ENCODE data around the gene AKT1.

The AKT1 gene

GRCh38 chr14:104784846-104785707, 10.5 kb downstream of the AKT1 start:
- no peak for DNase-seq

GRCh38 chr14:104784218-104784568, 11.4 kb downstream of the AKT1 start:
- DNase-seq, result no peak

GRCh38 chr14:104783484-104784217, 11.9 kb downstream of the AKT1 start:
- no peak for DNase-seq

- DNase-seq, result no peak
These were observed 12.8 kb downstream of the AKT1 start for GRCh38 chr14:104782808-104783139.

GRCh38 chr14:104782086-104782807, 13.3 kb downstream of the AKT1 start:
- no peak for DNase-seq

- no peak for DNase-seq
These were observed 14.1 kb downstream of the AKT1 start for GRCh38 chr14:104781271-104782077.

- DNase-seq, result no peak
These were observed 15.0 kb downstream of the AKT1 start for GRCh38 chr14:104780513-104781030.

GRCh38 chr14:104779776-104780512, 15.6 kb downstream of the AKT1 start:
- no peak for DNase-seq

- no peak for DNase-seq
These were observed 16.7 kb downstream of the AKT1 start for GRCh38 chr14:104778694-104779331.

- no peak for DNase-seq
These were observed 17.7 kb downstream of the AKT1 start for GRCh38 chr14:104777808-104778249.

- no peak for DNase-seq
These were observed 18.4 kb downstream of the AKT1 start for GRCh38 chr14:104776961-104777807.

GRCh38 chr14:104776481-104776880, 19.1 kb downstream of the AKT1 start:
- no peak for DNase-seq

GRCh38 chr14:104775073-104775489, 20.5 kb downstream of the AKT1 start:
- no peak for DNase-seq

- DNase-seq, result no peak
These were observed 21.0 kb downstream of the AKT1 start for GRCh38 chr14:104774453-104775072.

- no peak for DNase-seq
These were observed 21.8 kb downstream of the AKT1 start for GRCh38 chr14:104773505-104774452.

- no peak for DNase-seq
These were observed 22.6 kb downstream of the AKT1 start for GRCh38 chr14:104772707-104773504.

GRCh38 chr14:104771918-104772706, 23.4 kb downstream of the AKT1 start:
- DNase-seq, result no peak

Data from CD4-positive, alpha-beta T cell treated with Interleukin-4 for 4 hours (primary cell).